MM.1S (cell line): ENCODE results near the gene CHST15.

Experiments
- CTCF ChIP-seq: fragments of 300-600 bp; sonication (generic); IDR thresholded peaks from 2 replicates; pipeline ENCODE4 v1.5.1; 2016; ENCODE audit warnings: antibody characterized with exemption, low read length, mixed read lengths
- EZH2 ChIP-seq: fragments of 300-600 bp; sonication (generic); optimal IDR thresholded peaks from 2 replicates; pipeline ENCODE3; 2017; ENCODE audit warnings: low read depth, mild to moderate bottlenecking, antibody characterized with exemption, low read length, mixed read lengths

DNA sequence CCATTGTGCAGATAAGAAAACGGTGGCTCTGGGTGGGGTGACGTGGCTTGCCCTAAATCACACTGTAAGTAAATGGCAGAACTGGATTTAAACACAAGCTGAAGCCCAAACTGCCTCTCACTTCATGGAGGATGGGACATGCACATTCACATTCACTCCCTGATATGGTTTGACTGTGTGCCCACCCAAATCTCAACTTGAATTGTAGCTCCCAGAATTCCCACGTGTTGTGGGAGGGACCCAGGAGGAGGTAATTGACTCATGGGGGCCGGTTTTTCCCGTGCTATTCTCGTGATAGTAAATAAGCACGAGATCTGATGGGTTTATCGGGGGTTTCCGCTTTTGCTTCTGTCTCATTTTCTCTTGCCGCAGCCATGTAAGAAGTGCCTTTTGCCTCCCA, 32.4 kb downstream of the CHST15 start:
- TF ChIP-seq EZH2 (no peak), CTCF (no peak)
